Calu3 (cell line): Measurements from ENCODE around the gene PPM1H. TPM values are rescaled to one million over a fixed set of nuclear protein-coding genes. Genes with fewer than 3 reads are reported as not detected.

Source experiments
- BruUV-seq: library from RNA; stranded (reverse); fragments of 400-500 nt; replicated peaks from 2 replicates; lab custom pipeline; 2021; lab: Mats Ljungman, UMichigan
- CTCF ChIA-PET: fragments of 300-600 bp; sonication (Branson Sonifier 250); formaldehyde crosslinking; loops from one replicate; lab custom pipeline; 2022; ENCODE audit warnings: antibody characterized with exemption; lab: Charles Lee
- DNase-seq: peaks from one replicate; pipeline ENCODE4 v3.0.0; 2022
- H3K27ac Mint-ChIP-seq: one replicate; pipeline ENCODE4 v1.8.0; 2022; ENCODE audit warnings: mixed read lengths; ENCODE audit not compliant: unreplicated experiment
- H3K27me3 Mint-ChIP-seq: one replicate; pipeline ENCODE4 v1.8.0; 2022; ENCODE audit warnings: mixed read lengths; ENCODE audit not compliant: unreplicated experiment
- H3K36me3 Mint-ChIP-seq: one replicate; pipeline ENCODE4 v1.8.0; 2022; ENCODE audit warnings: mild to moderate bottlenecking, moderate library complexity, mixed read lengths; ENCODE audit not compliant: insufficient read depth, unreplicated experiment
- H3K4me1 Mint-ChIP-seq: one replicate; pipeline ENCODE4 v1.8.0; 2022; ENCODE audit warnings: mild to moderate bottlenecking, low read depth, mixed read lengths; ENCODE audit not compliant: unreplicated experiment
- H3K4me3 Mint-ChIP-seq: one replicate; pipeline ENCODE4 v1.8.0; 2022; ENCODE audit warnings: mild to moderate bottlenecking, low read depth, moderate library complexity, mixed read lengths; ENCODE audit not compliant: unreplicated experiment
- H3K9me3 Mint-ChIP-seq: one replicate; pipeline ENCODE4 v1.8.0; 2022; ENCODE audit warnings: low read depth, mixed read lengths; ENCODE audit not compliant: unreplicated experiment
- CTCF ChIP-seq: fragments of 200-600 bp; IDR thresholded peaks from one replicate; pipeline ENCODE4 v1.8.0; 2022; ENCODE audit warnings: antibody characterized with exemption; ENCODE audit not compliant: unreplicated experiment
- intact Hi-C: fragments of 100-400 bp; cut with micrococcal nuclease; formaldehyde crosslinking; loops from one replicate; pipeline ENCODE4 v1.10.0; 2022; ENCODE audit not compliant: unreplicated experiment
- total RNA-seq: library from RNA; stranded (reverse); gene quantifications from 2 replicates; pipeline ENCODE4 v1.2.3, GENCODE V29; 2022

Gene PPM1H
- total RNA-seq, 1 experiment from 2014 or later: 36.7 TPM

- peak overlapping the region; percentile 93 for H3K27ac Mint-ChIP-seq
- H3K4me1 Mint-ChIP-seq: peaks cover 35% of the 10 kb centered on the region
- H3K9me3 Mint-ChIP-seq: no peaks in the 10 kb centered on the region
- H3K36me3 Mint-ChIP-seq: peaks cover 5% of the 10 kb centered on the region
- intact Hi-C loops: loop anchor here (2.0 kb wide), 1 partner anchor 126 kb away; no protein-coding TSS in a partner anchor
- BruUV-seq: no TSS peak
- no peak overlapping the region for H3K4me3 Mint-ChIP-seq
- TF ChIP-seq CTCF: no peak
- CTCF ChIA-PET: no interaction called here
- DNase-seq: no peak
- no peaks in the 10 kb centered on the region for H3K27me3 Mint-ChIP-seq
Observed at GRCh38 chr12:62787023-62787422, 147.9 kb downstream of the PPM1H start.

GRCh38 chr12:62785941-62786559, 148.9 kb downstream of the PPM1H start:
- intact Hi-C loops: loop anchor here (2.0 kb wide), 1 partner anchor 125 kb away; no protein-coding TSS in a partner anchor
- no TSS peak for BruUV-seq
- peak overlapping the region; percentile 8 for H3K4me3 Mint-ChIP-seq
- peak overlapping the region; percentile 93 for H3K27ac Mint-ChIP-seq
- peaks cover 33% of the 10 kb centered on the region for H3K4me1 Mint-ChIP-seq
- TF ChIP-seq CTCF: no peak
- CTCF ChIA-PET: interaction anchor here (0.6 to 1.7 kb wide), 8 partner anchors 54 to 204 kb away, joined by 3 to 7 read pairs (median 4); no protein-coding TSS in a partner anchor
- DNase-seq: peak; percentile 77
- no peaks in the 10 kb centered on the region for H3K27me3 Mint-ChIP-seq
- peaks cover 5% of the 10 kb centered on the region for H3K36me3 Mint-ChIP-seq
- no peaks in the 10 kb centered on the region for H3K9me3 Mint-ChIP-seq

GRCh38 chr12:62784576-62784975, 150.4 kb downstream of the PPM1H start:
- intact Hi-C loops: no loop called here
- H3K4me3 Mint-ChIP-seq: no peak overlapping the region
- H3K27ac Mint-ChIP-seq: no peak overlapping the region
- no peaks in the 10 kb centered on the region for H3K9me3 Mint-ChIP-seq
- peaks cover 33% of the 10 kb centered on the region for H3K4me1 Mint-ChIP-seq
- H3K27me3 Mint-ChIP-seq: no peaks in the 10 kb centered on the region
- peaks cover 8% of the 10 kb centered on the region for H3K36me3 Mint-ChIP-seq
- no TSS peak for BruUV-seq
- TF ChIP-seq CTCF: no peak
- DNase-seq: no peak
- CTCF ChIA-PET: interaction anchor here (1.3 kb wide), 1 partner anchor 52 kb away, joined by 3 read pairs; no protein-coding TSS in a partner anchor

DNA sequence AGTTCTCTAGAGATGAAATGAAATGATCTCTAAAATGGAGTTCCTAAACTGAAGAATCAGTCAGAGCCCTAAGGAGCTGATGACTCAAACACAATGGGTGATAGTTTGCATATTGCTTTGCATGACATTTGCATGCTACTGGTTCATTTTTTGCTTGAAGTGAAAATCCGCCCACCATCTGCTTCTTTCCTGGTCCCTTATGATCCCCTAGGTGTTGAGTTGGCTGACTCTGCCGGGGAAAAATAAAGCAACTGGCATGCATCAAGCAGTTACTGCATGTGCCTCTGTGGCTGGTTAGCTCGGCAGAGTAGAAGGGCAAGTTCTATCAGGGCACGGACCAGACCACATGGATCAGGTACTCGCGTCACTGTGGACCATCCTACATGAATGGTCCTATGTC, 151.1 kb downstream of the PPM1H start:
- Mint-ChIP-seq H3K9me3 (no peaks in the 10 kb centered on the region), H3K4me1 (peaks cover 33% of the 10 kb centered on the region), H3K4me3 (no peak overlapping the region), H3K36me3 (peaks cover 8% of the 10 kb centered on the region), H3K27ac (no peak overlapping the region), H3K27me3 (no peaks in the 10 kb centered on the region)
- no TSS peak for BruUV-seq
- intact Hi-C loops: no loop called here
- no peak for TF ChIP-seq CTCF
- CTCF ChIA-PET: no interaction called here
- no peak for DNase-seq
